Measurements from ENCODE around the gene DNAI1.

DNA sequence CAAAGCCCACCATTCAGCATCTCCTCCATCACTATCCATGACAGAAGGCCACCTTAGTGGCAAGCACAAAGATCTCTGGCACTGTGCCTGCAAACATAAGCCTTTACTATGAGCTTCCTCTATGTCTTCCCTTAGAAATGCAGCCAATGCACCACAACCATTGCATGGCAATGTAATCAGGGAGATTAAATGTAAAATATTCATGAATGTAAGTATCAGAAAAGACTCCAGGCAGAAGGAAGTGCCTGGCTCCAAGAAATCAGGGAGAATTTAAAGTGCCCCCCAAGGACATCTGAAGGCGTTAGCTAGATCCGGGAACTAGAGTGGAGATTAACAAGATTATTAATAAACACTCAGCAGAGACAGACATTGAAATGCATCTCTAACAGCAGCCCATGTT lies 49.5 kb upstream of the DNAI1 start:
- TF ChIP-seq, protein P1, sequence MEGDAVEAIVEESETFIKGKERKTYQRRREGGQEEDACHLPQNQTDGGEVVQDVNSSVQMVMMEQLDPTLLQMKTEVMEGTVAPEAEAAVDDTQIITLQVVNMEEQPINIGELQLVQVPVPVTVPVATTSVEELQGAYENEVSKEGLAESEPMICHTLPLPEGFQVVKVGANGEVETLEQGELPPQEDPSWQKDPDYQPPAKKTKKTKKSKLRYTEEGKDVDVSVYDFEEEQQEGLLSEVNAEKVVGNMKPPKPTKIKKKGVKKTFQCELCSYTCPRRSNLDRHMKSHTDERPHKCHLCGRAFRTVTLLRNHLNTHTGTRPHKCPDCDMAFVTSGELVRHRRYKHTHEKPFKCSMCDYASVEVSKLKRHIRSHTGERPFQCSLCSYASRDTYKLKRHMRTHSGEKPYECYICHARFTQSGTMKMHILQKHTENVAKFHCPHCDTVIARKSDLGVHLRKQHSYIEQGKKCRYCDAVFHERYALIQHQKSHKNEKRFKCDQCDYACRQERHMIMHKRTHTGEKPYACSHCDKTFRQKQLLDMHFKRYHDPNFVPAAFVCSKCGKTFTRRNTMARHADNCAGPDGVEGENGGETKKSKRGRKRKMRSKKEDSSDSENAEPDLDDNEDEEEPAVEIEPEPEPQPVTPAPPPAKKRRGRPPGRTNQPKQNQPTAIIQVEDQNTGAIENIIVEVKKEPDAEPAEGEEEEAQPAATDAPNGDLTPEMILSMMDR (IDR thresholded peaks at IDR 0.05): no peak
- TF ChIP-seq POLR2A (IDR thresholded peaks at IDR 0.05): no peak
